ENCODE measurements around the gene NUP98. TPM values are rescaled to one million over a fixed set of nuclear protein-coding genes. Genes with fewer than 3 reads are reported as not detected.

The NUP98 gene
- polyA plus RNA-seq, 1 of the 3 experiments (the other 2 are of a cell fraction), result 56.4 TPM

GRCh38 chr11:3781423-3781822 is 15.9 kb downstream of the NUP98 start:
- no peak overlapping the region for H3K9ac ChIP-seq
- peak overlapping the region in 1 of 2 experiments; percentile 26; a peak in 2 of 4 replicates for H3K27ac ChIP-seq (ENCODE audit: low read depth in 2 of 2, low read length in 1 of 2)
- peaks cover 48% of the 10 kb centered on the region for H4K20me1 ChIP-seq (ENCODE audit: insufficient read depth)
- no peak overlapping the region; the same call in 1 of the 2 replicates for H3K4me2 ChIP-seq
- no peaks in the 10 kb centered on the region for H3K9me3 ChIP-seq
- no peaks in the 10 kb centered on the region for H3K9me2 ChIP-seq
- POLR2A ChIA-PET, result no interaction called here
- CTCF ChIA-PET, result no interaction called here
- no peak for DNase-seq
- H3K4me3 ChIP-seq (ENCODE audit: low read depth in 2 of 2, low read length in 1 of 2), result no peak overlapping the region
- peaks cover 12% of the 10 kb centered on the region for H3F3A ChIP-seq (replicated peaks; ENCODE audit: insufficient read depth)
- peaks cover 93% of the 10 kb centered on the region for H3K79me2 ChIP-seq (ENCODE audit: insufficient read depth)
- H3K36me3 ChIP-seq (replicated peaks in 1 of 2; ENCODE audit: control insufficient read depth in 1 of 2, insufficient read depth in 2 of 2, low read length in 1 of 2), result peaks cover 21 to 57% of the 10 kb centered on the region in 2 experiments
- peaks cover 0 to 7% of the 10 kb centered on the region in 2 experiments; a peak in 1 of 4 replicates for H3K4me1 ChIP-seq (ENCODE audit: control insufficient read depth in 1 of 2, insufficient read depth in 2 of 2, low read depth in 1 of 2, low read length in 1 of 2)
- no peak overlapping the region for H2AFZ ChIP-seq (ENCODE audit: low read depth)
- TF ChIP-seq SMC3 (IDR thresholded peaks at IDR 0.05; ENCODE audit: low read depth, low read length) (no peak), FOSL2 (IDR thresholded peaks at IDR 0.05; ENCODE audit: borderline replicate concordance, low read depth) (0 out of 2 replicates have a peak, but pooled peaks have one; percentile 3)
- WGBS (ENCODE audit: low lambda C conversion rate), result 40% methylated on average over 2 of the region's 2 CpGs
- no peaks in the 10 kb centered on the region for H3K27me3 ChIP-seq (ENCODE audit: insufficient read depth)

- H3K4me2 ChIP-seq, result no peak overlapping the region
- H3K4me1 ChIP-seq (ENCODE audit: control insufficient read depth in 1 of 2, insufficient read depth in 2 of 2, low read depth in 1 of 2, low read length in 1 of 2), result no peaks in the 10 kb centered on the region
- H4K20me1 ChIP-seq (ENCODE audit: insufficient read depth), result no peaks in the 10 kb centered on the region
- TF ChIP-seq ZBTB33 (IDR thresholded peaks at IDR 0.05; ENCODE audit: borderline replicate concordance, low read depth), result no peak
- TF ChIP-seq CTCF (IDR thresholded peaks at IDR 0.05), result peak; percentile 11; the same call in 1 of the 2 replicates
- CTCF ChIA-PET, result no interaction called here
- H3F3A ChIP-seq (replicated peaks; ENCODE audit: insufficient read depth), result peaks cover 5% of the 10 kb centered on the region
- H3K9me3 ChIP-seq, result no peaks in the 10 kb centered on the region
- H3K36me3 ChIP-seq (replicated peaks in 1 of 2; ENCODE audit: control insufficient read depth in 1 of 2, insufficient read depth in 2 of 2, low read length in 1 of 2), result peaks cover 47 to 83% of the 10 kb centered on the region in 2 experiments
- H3K79me2 ChIP-seq (ENCODE audit: insufficient read depth), result peaks cover 56% of the 10 kb centered on the region
- no peak overlapping the region for H3K27ac ChIP-seq (ENCODE audit: low read depth in 2 of 2, low read length in 1 of 2)
- no peak overlapping the region for H3K9ac ChIP-seq
- no peaks in the 10 kb centered on the region for H3K9me2 ChIP-seq
- H3K4me3 ChIP-seq (ENCODE audit: low read depth in 2 of 2, low read length in 1 of 2), result no peak overlapping the region
- DNase-seq, result no peak
- POLR2A ChIA-PET, result no interaction called here
- no peak overlapping the region for H2AFZ ChIP-seq (ENCODE audit: low read depth)
- no peaks in the 10 kb centered on the region for H3K27me3 ChIP-seq (ENCODE audit: insufficient read depth)
- WGBS (ENCODE audit: low lambda C conversion rate), result 96% methylated on average over 7 of the region's 7 CpGs
These were observed 21.5 kb downstream of the NUP98 start for GRCh38 chr11:3775736-3776406.

- POLR2A ChIA-PET, result no interaction called here
- CTCF ChIA-PET, result interaction anchor here (1.1 to 1.6 kb wide), 4 partner anchors 10 to 158 kb away, joined by 3 to 8 read pairs (median 3); no protein-coding TSS in a partner anchor
- no peak overlapping the region for H3K9ac ChIP-seq
- H4K20me1 ChIP-seq (ENCODE audit: insufficient read depth), result no peaks in the 10 kb centered on the region
- WGBS (ENCODE audit: low lambda C conversion rate), result 88% methylated on average over 4 of the region's 4 CpGs
- no peaks in the 10 kb centered on the region for H3K4me1 ChIP-seq (ENCODE audit: control insufficient read depth in 1 of 2, insufficient read depth in 2 of 2, low read depth in 1 of 2, low read length in 1 of 2)
- no peaks in the 10 kb centered on the region for H3F3A ChIP-seq (replicated peaks; ENCODE audit: insufficient read depth)
- no peaks in the 10 kb centered on the region for H3K9me3 ChIP-seq
- no peak overlapping the region for H2AFZ ChIP-seq (ENCODE audit: low read depth)
- H3K36me3 ChIP-seq (replicated peaks in 1 of 2; ENCODE audit: control insufficient read depth in 1 of 2, insufficient read depth in 2 of 2, low read length in 1 of 2), result peaks cover 49 to 84% of the 10 kb centered on the region in 2 experiments
- no peak for DNase-seq
- peaks cover 29% of the 10 kb centered on the region for H3K79me2 ChIP-seq (ENCODE audit: insufficient read depth)
- H3K27me3 ChIP-seq (ENCODE audit: insufficient read depth), result no peaks in the 10 kb centered on the region
- no peak for TF ChIP-seq CHD2 (IDR thresholded peaks at IDR 0.05; ENCODE audit: low read length, partially characterized antibody)
- H3K4me2 ChIP-seq, result no peak overlapping the region
- H3K27ac ChIP-seq (ENCODE audit: low read depth in 2 of 2, low read length in 1 of 2), result no peak overlapping the region
- H3K9me2 ChIP-seq, result no peaks in the 10 kb centered on the region
- H3K4me3 ChIP-seq (ENCODE audit: low read depth in 2 of 2, low read length in 1 of 2), result no peak overlapping the region
These were observed 24.2 kb downstream of the NUP98 start for GRCh38 chr11:3773180-3773579.

All from SK-N-SH (cell line).